ENCODE data around the gene CTNS.

Gene CTNS

GRCh38 chr17:3668279-3669084 is 31.9 kb downstream of the CTNS start, which contains the start of the genes EMC6 and TAX1BP3 (continued):
- TF ChIP-seq, protein P1, sequence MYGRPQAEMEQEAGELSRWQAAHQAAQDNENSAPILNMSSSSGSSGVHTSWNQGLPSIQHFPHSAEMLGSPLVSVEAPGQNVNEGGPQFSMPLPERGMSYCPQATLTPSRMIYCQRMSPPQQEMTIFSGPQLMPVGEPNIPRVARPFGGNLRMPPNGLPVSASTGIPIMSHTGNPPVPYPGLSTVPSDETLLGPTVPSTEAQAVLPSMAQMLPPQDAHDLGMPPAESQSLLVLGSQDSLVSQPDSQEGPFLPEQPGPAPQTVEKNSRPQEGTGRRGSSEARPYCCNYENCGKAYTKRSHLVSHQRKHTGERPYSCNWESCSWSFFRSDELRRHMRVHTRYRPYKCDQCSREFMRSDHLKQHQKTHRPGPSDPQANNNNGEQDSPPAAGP (tag by site-specific recombination; IDR thresholded peaks at IDR 0.05) = no peak; the same call in 1 of the 2 replicates
- TF ChIP-seq SCRT2 (tag by site-specific recombination; IDR thresholded peaks at IDR 0.05) = no peak
- TF ChIP-seq ZNF175 (tag by site-specific recombination; IDR thresholded peaks at IDR 0.05) = no peak
- no peak for TF ChIP-seq ZNF211 (tag by site-specific recombination; IDR thresholded peaks at IDR 0.05; ENCODE audit: low read depth)
- TF ChIP-seq SALL2 (tag by site-specific recombination; IDR thresholded peaks at IDR 0.05; ENCODE audit: borderline replicate concordance) = no peak
- TF ChIP-seq, protein P2, sequence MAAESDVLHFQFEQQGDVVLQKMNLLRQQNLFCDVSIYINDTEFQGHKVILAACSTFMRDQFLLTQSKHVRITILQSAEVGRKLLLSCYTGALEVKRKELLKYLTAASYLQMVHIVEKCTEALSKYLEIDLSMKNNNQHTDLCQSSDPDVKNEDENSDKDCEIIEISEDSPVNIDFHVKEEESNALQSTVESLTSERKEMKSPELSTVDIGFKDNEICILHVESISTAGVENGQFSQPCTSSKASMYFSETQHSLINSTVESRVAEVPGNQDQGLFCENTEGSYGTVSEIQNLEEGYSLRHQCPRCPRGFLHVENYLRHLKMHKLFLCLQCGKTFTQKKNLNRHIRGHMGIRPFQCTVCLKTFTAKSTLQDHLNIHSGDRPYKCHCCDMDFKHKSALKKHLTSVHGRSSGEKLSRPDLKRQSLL (tag by site-specific recombination; IDR thresholded peaks at IDR 0.05) = no peak
- TF ChIP-seq, protein P3, sequence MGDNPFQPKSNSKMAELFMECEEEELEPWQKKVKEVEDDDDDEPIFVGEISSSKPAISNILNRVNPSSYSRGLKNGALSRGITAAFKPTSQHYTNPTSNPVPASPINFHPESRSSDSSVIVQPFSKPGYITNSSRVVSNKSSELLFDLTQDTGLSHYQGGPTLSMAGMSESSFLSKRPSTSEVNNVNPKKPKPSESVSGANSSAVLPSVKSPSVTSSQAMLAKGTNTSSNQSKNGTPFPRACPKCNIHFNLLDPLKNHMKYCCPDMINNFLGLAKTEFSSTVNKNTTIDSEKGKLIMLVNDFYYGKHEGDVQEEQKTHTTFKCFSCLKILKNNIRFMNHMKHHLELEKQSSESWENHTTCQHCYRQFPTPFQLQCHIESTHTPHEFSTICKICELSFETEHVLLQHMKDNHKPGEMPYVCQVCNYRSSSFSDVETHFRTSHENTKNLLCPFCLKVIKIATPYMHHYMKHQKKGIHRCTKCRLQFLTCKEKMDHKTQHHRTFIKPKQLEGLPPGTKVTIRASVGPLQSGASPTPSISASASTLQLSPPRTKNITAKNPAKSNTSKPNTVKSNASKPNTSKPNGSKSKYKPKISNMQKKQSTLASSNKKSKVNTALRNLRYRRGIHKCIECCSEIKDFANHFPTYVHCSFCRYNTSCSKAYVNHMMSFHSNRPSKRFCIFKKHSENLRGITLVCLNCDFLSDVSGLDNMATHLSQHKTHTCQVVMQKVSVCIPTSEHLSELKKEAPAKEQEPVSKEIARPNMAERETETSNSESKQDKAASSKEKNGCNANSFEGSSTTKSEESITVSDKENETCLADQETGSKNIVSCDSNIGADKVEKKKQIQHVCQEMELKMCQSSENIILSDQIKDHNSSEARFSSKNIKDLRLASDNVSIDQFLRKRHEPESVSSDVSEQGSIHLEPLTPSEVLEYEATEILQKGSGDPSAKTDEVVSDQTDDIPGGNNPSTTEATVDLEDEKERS (tag by site-specific recombination; IDR thresholded peaks at IDR 0.05) = no peak
- TF ChIP-seq, protein P4, sequence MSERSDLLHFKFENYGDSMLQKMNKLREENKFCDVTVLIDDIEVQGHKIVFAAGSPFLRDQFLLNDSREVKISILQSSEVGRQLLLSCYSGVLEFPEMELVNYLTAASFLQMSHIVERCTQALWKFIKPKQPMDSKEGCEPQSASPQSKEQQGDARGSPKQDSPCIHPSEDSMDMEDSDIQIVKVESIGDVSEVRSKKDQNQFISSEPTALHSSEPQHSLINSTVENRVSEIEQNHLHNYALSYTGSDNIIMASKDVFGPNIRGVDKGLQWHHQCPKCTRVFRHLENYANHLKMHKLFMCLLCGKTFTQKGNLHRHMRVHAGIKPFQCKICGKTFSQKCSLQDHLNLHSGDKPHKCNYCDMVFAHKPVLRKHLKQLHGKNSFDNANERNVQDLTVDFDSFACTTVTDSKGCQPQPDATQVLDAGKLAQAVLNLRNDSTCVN (tag by site-specific recombination; optimal IDR thresholded peaks at IDR 0.05) = peak; percentile 79
- TF ChIP-seq ZNF645 (tag by site-specific recombination; IDR thresholded peaks at IDR 0.05) = no peak
- peak; percentile 85 for TF ChIP-seq ZNF335 (tag by site-specific recombination; conservative IDR thresholded peaks at IDR 0.05)
- TF ChIP-seq ZFP37 (tag by site-specific recombination; IDR thresholded peaks at IDR 0.05) = peak; percentile 15; the same call in 1 of the 2 replicates
- TF ChIP-seq, protein P5, sequence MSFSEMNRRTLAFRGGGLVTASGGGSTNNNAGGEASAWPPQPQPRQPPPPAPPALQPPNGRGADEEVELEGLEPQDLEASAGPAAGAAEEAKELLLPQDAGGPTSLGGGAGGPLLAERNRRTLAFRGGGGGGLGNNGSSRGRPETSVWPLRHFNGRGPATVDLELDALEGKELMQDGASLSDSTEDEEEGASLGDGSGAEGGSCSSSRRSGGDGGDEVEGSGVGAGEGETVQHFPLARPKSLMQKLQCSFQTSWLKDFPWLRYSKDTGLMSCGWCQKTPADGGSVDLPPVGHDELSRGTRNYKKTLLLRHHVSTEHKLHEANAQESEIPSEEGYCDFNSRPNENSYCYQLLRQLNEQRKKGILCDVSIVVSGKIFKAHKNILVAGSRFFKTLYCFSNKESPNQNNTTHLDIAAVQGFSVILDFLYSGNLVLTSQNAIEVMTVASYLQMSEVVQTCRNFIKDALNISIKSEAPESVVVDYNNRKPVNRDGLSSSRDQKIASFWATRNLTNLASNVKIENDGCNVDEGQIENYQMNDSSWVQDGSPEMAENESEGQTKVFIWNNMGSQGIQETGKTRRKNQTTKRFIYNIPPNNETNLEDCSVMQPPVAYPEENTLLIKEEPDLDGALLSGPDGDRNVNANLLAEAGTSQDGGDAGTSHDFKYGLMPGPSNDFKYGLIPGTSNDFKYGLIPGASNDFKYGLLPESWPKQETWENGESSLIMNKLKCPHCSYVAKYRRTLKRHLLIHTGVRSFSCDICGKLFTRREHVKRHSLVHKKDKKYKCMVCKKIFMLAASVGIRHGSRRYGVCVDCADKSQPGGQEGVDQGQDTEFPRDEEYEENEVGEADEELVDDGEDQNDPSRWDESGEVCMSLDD (tag by site-specific recombination; IDR thresholded peaks at IDR 0.05) = peak; percentile 83
- no peak for TF ChIP-seq TCF7L2 (IDR thresholded peaks at IDR 0.05; ENCODE audit: borderline replicate concordance, low read depth, low read length)
- peak; percentile 86; the same call in 1 of the 2 replicates for TF ChIP-seq ZNF76 (tag by site-specific recombination; IDR thresholded peaks at IDR 0.05; ENCODE audit: borderline replicate concordance, low read depth)
- no peak for TF ChIP-seq ZBTB44 (tag by site-specific recombination; IDR thresholded peaks at IDR 0.05)
- TF ChIP-seq GLIS2 (tag by site-specific recombination; IDR thresholded peaks at IDR 0.05) = peak; percentile 89
- peak; percentile 64; the same call in 1 of the 2 replicates for TF ChIP-seq ZBTB20 (tag by site-specific recombination; IDR thresholded peaks at IDR 0.05)
- TF ChIP-seq, protein P6, sequence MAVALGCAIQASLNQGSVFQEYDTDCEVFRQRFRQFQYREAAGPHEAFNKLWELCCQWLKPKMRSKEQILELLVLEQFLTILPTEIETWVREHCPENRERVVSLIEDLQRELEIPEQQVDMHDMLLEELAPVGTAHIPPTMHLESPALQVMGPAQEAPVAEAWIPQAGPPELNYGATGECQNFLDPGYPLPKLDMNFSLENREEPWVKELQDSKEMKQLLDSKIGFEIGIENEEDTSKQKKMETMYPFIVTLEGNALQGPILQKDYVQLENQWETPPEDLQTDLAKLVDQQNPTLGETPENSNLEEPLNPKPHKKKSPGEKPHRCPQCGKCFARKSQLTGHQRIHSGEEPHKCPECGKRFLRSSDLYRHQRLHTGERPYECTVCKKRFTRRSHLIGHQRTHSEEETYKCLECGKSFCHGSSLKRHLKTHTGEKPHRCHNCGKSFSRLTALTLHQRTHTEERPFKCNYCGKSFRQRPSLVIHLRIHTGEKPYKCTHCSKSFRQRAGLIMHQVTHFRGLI (tag by site-specific recombination; IDR thresholded peaks at IDR 0.05) = no peak
- TF ChIP-seq ZNF37A (tag by site-specific recombination; IDR thresholded peaks at IDR 0.05) = no peak
- 0 out of 2 replicates have a peak, but pooled peaks have one; percentile 11 for TF ChIP-seq ZSCAN18 (tag by site-specific recombination; IDR thresholded peaks at IDR 0.05)
- TF ChIP-seq REPIN1 (tag by site-specific recombination; IDR thresholded peaks at IDR 0.05; ENCODE audit: low read depth) = no peak
- TF ChIP-seq ZNF350 (tag by site-specific recombination; IDR thresholded peaks at IDR 0.05) = no peak

Measured in HEK293 (cell line).